AG10803 (cell line): ENCODE results near the gene ARHGAP42.

ENCODE experiments used
- DNase-seq: peaks from one replicate; pipeline ENCODE4 v3.0.0; 2010; ENCODE audit warnings: low read depth
- H3K4me3 ChIP-seq: 2 replicates; pipeline ENCODE4 v1.5.1; 2011; ENCODE audit warnings: mild to moderate bottlenecking, low read length, control low read depth
- TF ChIP-seq, protein P1 (sequence below): conservative IDR thresholded peaks from 2 replicates; pipeline ENCODE4 v1.5.1; 2011; ENCODE audit warnings: mild to moderate bottlenecking, low read length, control low read depth, inconsistent platforms

Gene ARHGAP42

DNA sequence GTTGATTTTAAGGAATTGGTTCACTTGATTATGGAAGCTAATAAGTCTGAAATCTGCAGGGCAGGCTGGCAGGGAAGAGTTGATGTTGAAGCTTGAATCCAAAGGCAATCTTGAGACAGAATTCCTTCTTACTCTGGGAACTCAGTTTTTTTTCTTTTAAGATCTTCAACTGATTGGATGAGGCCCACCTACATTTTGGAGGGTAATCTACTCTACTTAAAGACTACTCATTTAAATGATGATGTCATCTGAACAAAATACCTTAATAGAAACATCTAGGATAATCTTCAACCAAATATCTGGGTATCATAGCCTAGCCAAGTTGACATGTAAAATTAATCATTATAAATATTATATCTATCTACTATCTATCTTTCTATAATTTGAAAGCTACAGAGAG, 279.3 kb downstream of the ARHGAP42 start:
- DNase-seq: no peak
- no peak overlapping the region for H3K4me3 ChIP-seq
- TF ChIP-seq, protein P1, sequence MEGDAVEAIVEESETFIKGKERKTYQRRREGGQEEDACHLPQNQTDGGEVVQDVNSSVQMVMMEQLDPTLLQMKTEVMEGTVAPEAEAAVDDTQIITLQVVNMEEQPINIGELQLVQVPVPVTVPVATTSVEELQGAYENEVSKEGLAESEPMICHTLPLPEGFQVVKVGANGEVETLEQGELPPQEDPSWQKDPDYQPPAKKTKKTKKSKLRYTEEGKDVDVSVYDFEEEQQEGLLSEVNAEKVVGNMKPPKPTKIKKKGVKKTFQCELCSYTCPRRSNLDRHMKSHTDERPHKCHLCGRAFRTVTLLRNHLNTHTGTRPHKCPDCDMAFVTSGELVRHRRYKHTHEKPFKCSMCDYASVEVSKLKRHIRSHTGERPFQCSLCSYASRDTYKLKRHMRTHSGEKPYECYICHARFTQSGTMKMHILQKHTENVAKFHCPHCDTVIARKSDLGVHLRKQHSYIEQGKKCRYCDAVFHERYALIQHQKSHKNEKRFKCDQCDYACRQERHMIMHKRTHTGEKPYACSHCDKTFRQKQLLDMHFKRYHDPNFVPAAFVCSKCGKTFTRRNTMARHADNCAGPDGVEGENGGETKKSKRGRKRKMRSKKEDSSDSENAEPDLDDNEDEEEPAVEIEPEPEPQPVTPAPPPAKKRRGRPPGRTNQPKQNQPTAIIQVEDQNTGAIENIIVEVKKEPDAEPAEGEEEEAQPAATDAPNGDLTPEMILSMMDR: no peak

DNA sequence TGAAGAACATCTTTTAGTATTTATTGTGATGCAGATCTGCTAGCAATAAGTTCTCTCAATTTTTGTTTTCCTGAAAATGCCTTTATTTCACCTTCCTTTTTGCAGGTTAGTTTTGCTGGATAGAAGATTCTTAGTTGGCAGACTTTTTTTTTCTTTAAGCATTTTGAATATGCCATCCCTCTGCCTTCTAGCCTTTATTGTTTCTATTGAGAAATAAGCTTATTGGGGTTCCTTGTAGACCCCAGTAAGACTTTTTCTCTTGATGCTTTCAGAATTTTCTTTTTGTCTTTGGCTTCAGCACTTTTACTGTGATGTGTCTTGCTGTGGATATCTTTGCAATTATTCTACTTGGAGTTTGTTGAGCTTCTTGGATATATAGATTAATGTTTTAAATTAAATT, 281.9 kb downstream of the ARHGAP42 start:
- no peak overlapping the region for H3K4me3 ChIP-seq
- DNase-seq: no peak
- TF ChIP-seq, protein P1: no peak

DNA sequence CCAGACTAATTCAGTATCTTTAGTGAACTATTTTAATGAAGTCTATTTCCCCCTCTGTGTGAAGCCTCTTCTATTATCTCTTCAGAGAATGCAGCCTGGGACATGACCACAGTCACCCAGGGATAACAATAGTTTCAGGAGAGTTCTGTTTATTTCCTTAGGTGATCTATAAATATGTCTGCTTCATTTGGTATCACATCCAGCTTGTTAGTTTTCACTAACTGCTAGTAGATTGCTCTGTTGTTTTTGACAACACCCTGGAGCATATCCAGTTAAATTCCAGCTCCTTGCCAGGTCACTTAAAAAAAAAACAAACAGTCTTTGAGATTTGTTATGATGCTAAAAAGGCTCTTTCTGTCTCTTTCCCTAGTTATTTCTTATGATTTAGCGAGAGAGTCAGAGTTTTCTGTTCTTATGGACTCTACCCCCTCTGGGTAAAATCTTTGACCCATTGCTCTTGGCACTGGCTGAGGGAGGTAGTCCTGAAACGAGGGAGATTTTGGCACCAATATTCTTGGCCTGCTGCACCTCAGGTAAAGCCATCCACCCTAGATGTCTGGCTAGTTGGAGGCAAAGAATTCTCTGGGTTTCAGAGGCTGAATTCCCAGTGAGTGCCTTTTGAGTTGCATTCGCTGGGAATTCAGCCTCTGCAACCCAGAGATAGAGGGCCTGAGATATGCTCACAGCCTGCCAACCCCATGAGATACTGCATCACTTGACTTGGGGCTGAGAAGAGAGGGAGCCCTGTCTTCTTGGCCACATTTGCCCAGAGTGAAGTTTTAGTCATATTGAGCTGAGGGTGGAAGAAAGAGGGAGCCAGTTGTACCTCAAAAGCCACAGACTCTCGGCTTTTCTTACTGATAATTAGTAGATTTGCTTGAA, 283.4 kb downstream of the ARHGAP42 start:
- H3K4me3 ChIP-seq: no peak overlapping the region
- DNase-seq: no peak
- TF ChIP-seq, protein P1: no peak

DNA sequence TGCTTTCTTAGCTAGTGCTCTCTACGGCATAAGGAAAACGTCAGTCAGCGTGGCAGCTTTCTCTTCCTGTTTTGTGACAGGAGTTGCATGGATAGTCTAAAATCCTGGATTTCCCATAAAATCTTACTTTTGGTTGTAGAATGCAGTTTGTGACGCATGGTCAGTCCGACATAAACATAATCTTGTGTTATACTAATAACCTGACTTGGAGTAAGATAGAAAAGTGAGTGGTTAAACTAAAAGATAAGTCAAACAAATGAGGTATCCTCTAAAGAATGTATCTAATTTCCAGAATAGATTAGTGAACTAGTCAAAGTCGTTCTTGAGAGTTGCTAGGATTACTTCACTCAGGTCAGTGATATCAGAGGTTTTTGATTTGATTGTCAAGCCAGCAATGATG, 285.0 kb downstream of the ARHGAP42 start:
- no peak for DNase-seq
- TF ChIP-seq, protein P1: no peak
- H3K4me3 ChIP-seq: no peak overlapping the region

DNA sequence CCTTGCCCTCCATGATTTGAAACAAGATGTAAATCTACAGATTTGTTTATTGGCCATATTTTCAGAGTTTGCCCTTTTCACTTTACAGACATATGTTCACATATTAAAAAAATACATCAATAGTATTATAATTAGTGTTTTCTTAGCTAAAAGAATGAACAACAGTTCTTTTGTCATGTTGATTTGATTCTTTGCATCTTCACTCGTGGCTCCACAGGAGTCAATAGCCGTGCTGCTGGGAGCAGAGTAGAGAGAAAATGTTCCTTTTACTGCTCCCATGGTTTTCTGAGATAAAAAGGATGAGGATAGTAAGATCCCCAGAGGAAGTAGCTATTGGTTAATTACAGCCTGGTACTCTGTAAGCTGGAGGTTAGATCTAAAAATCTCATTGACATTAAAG, 291.4 kb downstream of the ARHGAP42 start:
- H3K4me3 ChIP-seq: no peak overlapping the region
- no peak for DNase-seq
- TF ChIP-seq, protein P1: no peak

DNA sequence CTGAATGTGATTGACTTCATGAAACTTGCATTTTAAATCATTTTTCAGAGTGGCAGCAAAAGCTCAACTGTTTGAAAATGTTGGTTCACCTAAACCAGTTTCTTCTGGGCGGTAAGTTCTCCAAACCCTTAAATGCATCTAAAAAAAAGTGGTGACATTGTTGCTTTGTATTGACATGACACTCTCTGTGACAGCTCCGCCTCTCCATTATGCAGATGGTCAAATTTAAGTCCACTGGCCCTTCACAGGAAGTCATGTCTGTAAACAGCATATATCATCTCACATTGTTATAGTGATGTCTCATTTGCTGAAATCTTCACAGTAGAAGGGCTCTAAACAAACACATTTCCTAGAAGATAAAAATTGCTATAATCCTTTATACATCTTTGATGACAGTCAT, 291.9 kb downstream of the ARHGAP42 start:
- TF ChIP-seq, protein P1: no peak
- DNase-seq: no peak
- no peak overlapping the region for H3K4me3 ChIP-seq

DNA sequence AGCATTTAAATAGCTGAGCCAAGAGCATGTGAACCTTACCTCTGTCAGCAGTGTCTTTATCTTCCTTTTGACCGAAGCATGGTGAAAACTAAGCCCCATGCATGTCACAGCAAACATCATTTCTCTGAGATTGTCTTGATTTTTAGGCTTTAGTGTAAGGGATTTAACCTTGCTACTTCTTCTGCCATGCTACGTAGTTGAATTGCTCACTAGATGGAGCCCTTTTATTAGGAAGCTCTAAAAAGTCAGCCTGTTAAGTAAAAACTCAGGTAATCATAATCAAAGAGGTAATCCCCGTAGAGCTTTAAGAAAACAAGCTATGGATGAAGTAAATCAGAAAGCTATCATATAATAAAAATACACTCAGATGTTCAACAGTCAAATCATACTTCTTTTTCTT, 293.1 kb downstream of the ARHGAP42 start:
- no peak for DNase-seq
- TF ChIP-seq, protein P1: peak; percentile 30; the same call in 1 of the 2 replicates
- H3K4me3 ChIP-seq: no peak overlapping the region
